Calu3 (cell line): ENCODE results near the gene FGFRL1. TPM values are rescaled to one million over a fixed set of nuclear protein-coding genes. Genes with fewer than 3 reads are reported as not detected.

Experiments used
- BruUV-seq: library from RNA; stranded (reverse); fragments of 400-500 nt; replicated peaks from 2 replicates; lab custom pipeline; 2021; lab: Mats Ljungman, UMichigan
- CTCF ChIA-PET: fragments of 300-600 bp; sonication (Branson Sonifier 250); formaldehyde crosslinking; loops from one replicate; lab custom pipeline; 2022; ENCODE audit warnings: antibody characterized with exemption; lab: Charles Lee
- DNase-seq: peaks from one replicate; pipeline ENCODE4 v3.0.0; 2022
- H3K27ac Mint-ChIP-seq: one replicate; pipeline ENCODE4 v1.8.0; 2022; ENCODE audit warnings: mixed read lengths; ENCODE audit not compliant: unreplicated experiment
- H3K27me3 Mint-ChIP-seq: one replicate; pipeline ENCODE4 v1.8.0; 2022; ENCODE audit warnings: mixed read lengths; ENCODE audit not compliant: unreplicated experiment
- H3K36me3 Mint-ChIP-seq: one replicate; pipeline ENCODE4 v1.8.0; 2022; ENCODE audit warnings: mild to moderate bottlenecking, moderate library complexity, mixed read lengths; ENCODE audit not compliant: insufficient read depth, unreplicated experiment
- H3K4me1 Mint-ChIP-seq: one replicate; pipeline ENCODE4 v1.8.0; 2022; ENCODE audit warnings: mild to moderate bottlenecking, low read depth, mixed read lengths; ENCODE audit not compliant: unreplicated experiment
- H3K4me3 Mint-ChIP-seq: one replicate; pipeline ENCODE4 v1.8.0; 2022; ENCODE audit warnings: mild to moderate bottlenecking, low read depth, moderate library complexity, mixed read lengths; ENCODE audit not compliant: unreplicated experiment
- H3K9me3 Mint-ChIP-seq: one replicate; pipeline ENCODE4 v1.8.0; 2022; ENCODE audit warnings: low read depth, mixed read lengths; ENCODE audit not compliant: unreplicated experiment
- CTCF ChIP-seq: fragments of 200-600 bp; IDR thresholded peaks from one replicate; pipeline ENCODE4 v1.8.0; 2022; ENCODE audit warnings: antibody characterized with exemption; ENCODE audit not compliant: unreplicated experiment
- intact Hi-C: fragments of 100-400 bp; cut with micrococcal nuclease; formaldehyde crosslinking; loops from one replicate; pipeline ENCODE4 v1.10.0; 2022; ENCODE audit not compliant: unreplicated experiment
- total RNA-seq: library from RNA; stranded (reverse); gene quantifications from 2 replicates; pipeline ENCODE4 v1.2.3, GENCODE V29; 2022

FGFRL1 gene
- total RNA-seq, 1 experiment from 2014 or later: 43.2 TPM

DNA sequence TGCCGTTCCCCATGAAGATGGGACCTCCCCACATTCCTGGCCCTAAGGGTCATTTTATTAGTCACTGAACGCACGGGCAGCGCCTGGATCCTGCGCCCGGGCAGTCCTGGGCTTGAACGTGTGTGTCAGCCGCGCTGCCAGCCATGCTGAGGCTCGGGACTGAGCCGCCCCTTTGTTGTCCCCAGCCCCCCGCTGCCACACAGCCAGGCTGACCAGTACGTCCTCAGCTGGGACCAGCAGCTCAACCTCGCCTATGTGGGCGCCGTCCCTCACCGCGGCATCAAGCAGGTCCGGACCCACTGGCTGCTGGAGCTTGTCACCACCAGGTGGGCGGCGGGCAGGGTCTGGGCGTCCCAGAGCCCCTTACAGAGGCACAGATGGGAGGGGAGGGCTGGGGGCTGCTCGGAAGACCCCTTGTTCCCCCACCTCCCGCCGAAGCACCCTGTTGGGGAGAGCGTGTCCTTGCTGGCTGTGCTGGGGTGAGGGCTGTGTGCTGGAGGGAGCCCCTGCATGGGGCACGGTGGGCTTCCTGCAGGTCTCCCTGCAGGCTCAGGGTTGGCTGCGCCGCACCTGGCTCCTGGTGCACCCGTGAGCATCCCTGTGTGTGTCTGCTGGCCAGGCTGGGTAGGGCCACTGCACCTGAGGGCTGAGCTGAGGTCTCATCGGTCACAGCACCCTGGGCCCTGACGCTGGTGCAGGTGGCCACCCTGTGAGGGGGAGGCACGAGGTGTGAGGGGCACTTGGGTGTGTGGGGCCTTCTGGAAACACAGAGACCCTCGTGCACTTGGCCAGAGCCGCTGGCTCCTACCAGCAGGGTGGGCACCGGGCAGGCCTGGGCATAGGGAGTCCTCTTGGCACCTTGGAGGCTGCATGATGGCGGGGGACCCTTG, 23.6 kb upstream of the FGFRL1 start:
- Mint-ChIP-seq H3K27me3 (no peaks in the 10 kb centered on the region), H3K9me3 (no peaks in the 10 kb centered on the region), H3K36me3 (peaks cover 25% of the 10 kb centered on the region), H3K4me1 (peaks cover 8% of the 10 kb centered on the region), H3K27ac (peak overlapping the region; percentile 60), H3K4me3 (peak overlapping the region; percentile 82)
- CTCF ChIA-PET: interaction anchor here (0.7 to 1.2 kb wide), 4 partner anchors 56 to 266 kb away, joined by 3 to 6 read pairs (median 4); partner anchors contain the start of genes GAK and TMEM175
- no peak for TF ChIP-seq CTCF
- BruUV-seq: no TSS peak
- intact Hi-C loops: no loop called here
- no peak for DNase-seq

GRCh38 chr4:988726-989721, 22.4 kb upstream of the FGFRL1 start:
- TF ChIP-seq CTCF: no peak
- DNase-seq: no peak
- H3K27me3 Mint-ChIP-seq: no peaks in the 10 kb centered on the region
- H3K9me3 Mint-ChIP-seq: no peaks in the 10 kb centered on the region
- CTCF ChIA-PET: no interaction called here
- H3K4me3 Mint-ChIP-seq: no peak overlapping the region
- intact Hi-C loops: no loop called here
- BruUV-seq: no TSS peak
- no peak overlapping the region for H3K27ac Mint-ChIP-seq
- peaks cover 8% of the 10 kb centered on the region for H3K4me1 Mint-ChIP-seq
- peaks cover 27% of the 10 kb centered on the region for H3K36me3 Mint-ChIP-seq

DNA sequence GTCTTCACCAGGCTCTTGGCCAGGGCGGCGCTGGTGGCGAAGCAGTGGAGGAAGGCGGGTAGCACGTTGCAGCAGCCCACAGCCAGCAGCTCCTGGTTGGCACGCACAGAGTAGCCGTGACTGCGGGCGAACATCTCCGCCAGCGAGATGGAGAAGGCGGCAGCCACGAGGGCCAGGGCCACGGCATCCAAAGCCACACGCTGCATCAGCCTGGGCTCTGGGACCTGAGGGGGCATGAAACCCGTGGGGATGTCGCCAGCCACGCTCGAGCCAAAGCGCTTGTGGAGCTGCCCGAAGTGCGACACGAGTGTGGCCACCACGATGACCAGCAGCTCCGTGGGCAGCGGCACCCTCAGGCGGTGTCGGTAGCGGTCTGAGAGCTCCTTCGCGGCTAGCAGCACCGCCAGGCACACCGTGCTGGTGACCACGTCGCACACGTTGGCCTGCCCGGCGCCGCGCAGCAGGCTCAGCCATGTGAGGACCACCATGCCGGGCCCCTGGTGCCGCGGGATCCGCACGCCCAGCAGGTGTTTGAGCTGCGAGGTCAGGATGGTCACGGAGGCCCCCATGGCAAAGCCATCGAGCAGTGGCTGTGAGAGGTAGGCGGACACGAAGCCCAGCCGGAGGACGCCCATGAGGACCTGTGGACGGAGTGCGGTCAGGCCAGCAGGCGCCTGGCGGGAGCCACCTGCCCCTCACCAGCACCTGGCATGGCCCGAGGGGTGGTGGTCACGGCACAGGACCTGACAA, 21.5 kb upstream of the FGFRL1 start:
- no peak for DNase-seq
- Mint-ChIP-seq H3K4me3 (no peak overlapping the region), H3K9me3 (no peaks in the 10 kb centered on the region), H3K27me3 (no peaks in the 10 kb centered on the region), H3K36me3 (peaks cover 27% of the 10 kb centered on the region), H3K27ac (no peak overlapping the region), H3K4me1 (peaks cover 8% of the 10 kb centered on the region)
- intact Hi-C loops: no loop called here
- TF ChIP-seq CTCF: no peak
- no TSS peak for BruUV-seq
- CTCF ChIA-PET: no interaction called here
